Activated naive CD4-positive, alpha-beta T cell (primary cell): ENCODE measurements around the gene CEACAM21.

Experiments
- DNase-seq, 4 experiments: peaks; one replicate each; lab custom pipeline; 2025; lab: John Stamatoyannopoulos, UW

The CEACAM21 gene

GRCh38 chr19:41587101-41587837, 11.3 kb downstream of the CEACAM21 start:
- no peak for DNase-seq

- no peak for DNase-seq
Measured at GRCh38 chr19:41587838-41588210, 11.9 kb downstream of the CEACAM21 start.

GRCh38 chr19:41588497-41589209, 12.7 kb downstream of the CEACAM21 start:
- peak in 1 of 4 experiments; percentile 4 for DNase-seq

DNA sequence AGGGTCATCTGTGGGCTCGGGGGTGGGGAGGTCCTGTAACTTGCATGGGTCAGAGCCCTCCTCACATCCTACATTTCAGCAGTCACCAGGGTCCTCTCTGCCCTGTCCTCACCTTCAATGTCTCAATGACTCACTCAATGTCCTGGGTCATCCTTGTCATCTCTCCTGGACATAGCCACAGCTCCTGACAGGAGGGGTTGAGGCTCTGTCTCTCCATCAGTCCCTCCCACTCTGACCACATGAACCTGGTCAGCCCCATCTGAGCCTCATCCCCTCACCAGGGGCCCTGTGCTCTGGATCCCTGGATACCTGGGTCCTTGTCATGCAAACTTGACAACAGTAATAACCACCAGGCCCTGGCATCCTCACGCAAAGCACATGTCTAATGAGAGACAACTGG, 13.4 kb downstream of the CEACAM21 start:
- DNase-seq = no peak

DNA sequence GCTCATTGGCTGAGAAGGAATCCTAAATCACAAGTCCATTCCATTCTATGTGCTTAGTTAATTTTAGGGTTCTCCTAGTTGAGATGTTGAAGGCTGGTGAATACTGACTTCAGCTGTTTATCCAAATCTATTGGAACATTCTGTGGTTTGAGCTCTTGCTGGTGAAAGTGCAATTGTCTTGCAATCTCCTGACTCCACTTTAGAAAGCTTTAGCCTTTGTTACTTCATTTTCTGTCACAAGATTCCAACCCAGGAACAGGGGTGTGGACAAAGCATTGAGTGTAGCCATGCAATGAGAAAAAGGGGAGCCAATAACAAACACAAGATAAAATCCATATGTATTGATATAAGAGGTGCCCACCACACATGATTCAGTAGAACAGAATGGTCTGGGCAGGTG, 15.0 kb downstream of the CEACAM21 start:
- DNase-seq = no peak

- DNase-seq = no peak
Measured at GRCh38 chr19:41591951-41592562, 16.1 kb downstream of the CEACAM21 start.

GRCh38 chr19:41595258-41595889, 19.4 kb downstream of the CEACAM21 start:
- peak; percentile 7 to 42 (median 29) for DNase-seq

DNA sequence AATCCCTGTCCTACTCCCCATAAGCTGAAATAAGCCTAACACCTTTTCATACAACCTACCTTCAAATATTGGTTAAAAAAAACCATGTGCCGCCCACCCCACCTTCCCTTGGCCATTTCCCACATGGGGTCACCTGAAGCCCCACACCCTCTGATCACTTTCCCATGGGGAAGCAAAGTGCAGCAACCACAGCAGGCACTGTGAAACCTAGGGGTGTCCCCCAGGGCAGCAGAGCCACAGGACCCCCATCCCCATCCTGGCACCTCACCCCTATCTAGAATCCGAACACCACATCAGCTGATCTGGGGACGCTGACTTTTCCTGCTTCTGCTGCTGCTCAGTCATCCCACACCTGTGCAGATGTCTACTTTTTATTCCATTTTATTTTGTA, 19.9 kb downstream of the CEACAM21 start:
- no peak for DNase-seq

GRCh38 chr19:41597600-41598041, 21.7 kb downstream of the CEACAM21 start:
- DNase-seq = peak; percentile 38 to 58 (median 48)

- DNase-seq = no peak
Measured at GRCh38 chr19:41599175-41599966, 23.4 kb downstream of the CEACAM21 start.

DNA sequence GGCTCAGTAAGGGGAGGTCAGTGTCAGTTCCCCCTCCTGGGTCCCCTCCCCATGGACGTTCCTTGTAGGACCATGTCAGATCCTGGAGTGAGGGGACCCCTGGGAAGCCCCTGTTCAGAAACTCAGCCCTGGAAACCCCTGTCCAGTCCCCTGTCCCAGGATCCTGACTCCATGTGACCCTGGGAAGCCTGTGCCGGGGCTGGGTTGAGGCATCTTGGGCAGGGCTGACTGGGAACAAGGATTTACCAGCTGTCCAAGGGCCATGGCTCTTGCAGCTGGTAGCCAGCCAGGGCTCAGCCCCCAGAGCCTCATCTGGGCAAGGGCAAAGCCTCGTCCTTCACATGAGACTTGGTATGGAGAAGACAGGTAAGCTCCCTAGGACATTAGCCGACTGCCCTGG, 25.8 kb downstream of the CEACAM21 start:
- DNase-seq = no peak

- DNase-seq = no peak
Measured at GRCh38 chr19:41604831-41605230, 28.9 kb downstream of the CEACAM21 start.

DNA sequence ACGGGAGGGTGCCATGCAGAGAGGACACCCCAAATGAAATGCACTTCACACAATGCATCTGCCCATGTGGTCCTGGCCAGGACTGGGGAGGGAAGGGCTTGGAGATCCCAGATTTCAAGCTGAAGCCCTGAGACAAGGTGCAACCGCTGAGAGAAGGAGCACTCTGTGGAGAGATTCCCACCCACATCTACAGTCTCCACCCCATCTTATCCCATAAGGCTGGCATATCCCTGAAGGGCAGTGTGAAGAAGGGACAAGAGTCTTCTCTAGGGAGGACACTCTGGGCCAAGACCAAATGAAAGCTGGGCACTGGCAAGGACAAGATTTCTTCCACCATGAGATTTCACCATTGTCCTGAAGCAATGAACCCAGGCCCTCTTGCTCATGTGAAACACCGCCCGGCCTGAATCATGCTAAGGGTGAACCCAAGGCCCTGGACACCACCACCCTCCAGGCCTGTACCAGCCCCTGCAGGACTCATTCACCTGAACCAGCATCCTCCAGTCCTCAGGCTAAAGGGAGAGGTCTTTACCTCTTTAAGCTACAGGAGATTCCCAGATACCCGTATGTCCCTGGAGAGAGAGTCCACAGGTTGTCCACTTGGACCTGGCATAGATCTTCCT, 30.4 kb downstream of the CEACAM21 start:
- DNase-seq = no peak

DNA sequence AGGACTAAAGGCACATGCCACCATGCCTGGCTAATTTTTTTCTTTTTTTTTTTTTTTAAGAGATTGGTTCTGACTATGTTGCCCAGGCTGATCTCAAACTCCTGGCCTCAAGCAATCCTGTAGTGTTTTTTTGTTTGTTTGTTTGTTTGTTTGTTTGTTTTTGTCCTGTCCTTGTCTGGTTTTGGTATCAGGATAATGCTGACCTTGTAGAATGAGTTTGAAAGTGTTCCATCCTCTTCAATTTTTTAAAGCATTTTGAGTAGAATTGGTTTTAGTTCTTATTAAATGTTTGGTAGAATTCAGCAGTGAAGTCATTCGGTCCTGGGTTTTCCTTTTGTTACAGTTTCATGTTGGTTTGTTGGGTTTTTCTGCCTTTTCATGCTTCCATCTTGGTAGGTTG, 31.7 kb downstream of the CEACAM21 start:
- no peak for DNase-seq

- no peak for DNase-seq
Measured at GRCh38 chr19:41610789-41611188, 34.8 kb downstream of the CEACAM21 start.

- no peak for DNase-seq
Measured at GRCh38 chr19:41612483-41612882, 36.5 kb downstream of the CEACAM21 start.

GRCh38 chr19:41615207-41615606, 39.2 kb downstream of the CEACAM21 start:
- no peak for DNase-seq

DNA sequence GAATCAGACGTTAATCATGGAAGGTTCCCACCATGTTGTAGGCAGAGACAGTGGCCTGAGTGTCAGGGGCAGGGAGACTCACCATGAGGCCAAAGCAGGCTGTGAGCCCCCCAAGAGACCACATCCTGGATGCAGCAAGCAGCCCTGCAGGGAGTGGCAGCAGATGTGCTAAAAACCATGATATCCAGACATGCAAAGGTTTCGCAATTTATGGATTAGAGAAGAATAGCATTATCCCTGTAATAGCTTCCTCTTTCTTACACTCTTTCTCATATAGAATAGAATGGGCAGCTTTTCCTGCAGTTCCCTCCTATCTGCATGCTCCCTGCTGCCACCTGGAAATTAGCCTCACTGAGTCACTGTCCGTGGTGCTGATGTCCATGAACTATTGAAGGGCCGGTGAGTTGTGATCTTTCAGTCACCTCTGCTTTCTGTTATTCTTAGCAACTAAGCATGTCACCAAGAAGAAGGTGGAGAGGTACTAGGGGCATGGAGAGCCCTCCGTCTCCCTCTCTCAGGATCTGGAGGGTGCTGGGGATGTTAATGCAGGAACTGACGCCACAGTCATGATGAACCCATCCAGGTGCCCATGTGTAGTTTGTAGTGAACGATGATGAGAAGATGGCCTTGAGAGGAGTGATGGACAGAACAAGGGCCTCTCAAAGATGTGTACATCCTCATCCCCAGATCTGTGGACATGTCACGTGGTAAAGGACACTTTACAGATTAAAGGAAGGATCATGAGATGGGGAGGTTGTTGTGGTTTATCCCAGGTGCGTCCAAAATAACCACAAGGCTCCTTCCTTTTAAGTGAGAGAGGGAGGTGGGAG, 41.0 kb downstream of the CEACAM21 start:
- no peak for DNase-seq

GRCh38 chr19:41617941-41618730, 42.2 kb downstream of the CEACAM21 start:
- no peak for DNase-seq
